ENCODE data around the gene FBRS. TPM values are rescaled to one million over a fixed set of nuclear protein-coding genes. Genes with fewer than 3 reads are reported as not detected.

The FBRS gene
- total and polyA plus RNA-seq, 2 of the 8 experiments (the other 6 are each of a cell fraction or from before 2014, with no cell fraction given), result 2.4 to 13.9 TPM

- DNase-seq (ENCODE audit: low read depth in 1 of 2, low spot score in 2 of 2), result peak; percentile 73 to 97
- Histone ChIP-seq H3K79me2 (ENCODE audit: control insufficient read depth in 1 of 2, insufficient read depth in 2 of 2, low read length in 2 of 2) (peaks cover 0 to 27% of the 10 kb centered on the region in 2 experiments; a peak in 3 of 4 replicates), H3K56ac (replicated peaks; ENCODE audit: insufficient read length, low read depth, low read length) (peak overlapping the region; percentile 100), H2BK12ac (ENCODE audit: low read depth, low read length) (peak overlapping the region; percentile 99), H2BK120ac (replicated peaks; ENCODE audit: low read depth, low read length) (peak overlapping the region; percentile 85), H2AK5ac (ENCODE audit: low read depth, low read length) (no peak overlapping the region), H4K20me1 (replicated peaks in 1 of 2; ENCODE audit: control insufficient read depth in 1 of 2, insufficient read depth in 2 of 2, low read length in 2 of 2) (peaks cover 7 to 18% of the 10 kb centered on the region in 2 experiments), H3K9ac (replicated peaks in 1 of 4; ENCODE audit: extremely low read depth in 1 of 4, low read depth in 3 of 4, low read length in 3 of 4) (peak overlapping the region; percentile 94 to 99 (median 98)), H3K4me1 (replicated peaks in 1 of 4; ENCODE audit: control insufficient read depth in 3 of 4, insufficient read depth in 4 of 4, low read length in 3 of 4) (peaks cover 0 to 4% (median 3%) of the 10 kb centered on the region in 4 experiments; a peak in 5 of 7 replicates), H3K4me3 (ENCODE audit: extremely low read depth in 1 of 4, insufficient read depth in 2 of 4, low read depth in 3 of 4, low read length in 4 of 4) (peak overlapping the region; percentile 72 to 97 (median 86)), H4K91ac (replicated peaks; ENCODE audit: insufficient read length, low read length) (peak overlapping the region; percentile 100), H2BK15ac (ENCODE audit: low read length) (peak overlapping the region; percentile 98; the same call in 1 of the 2 replicates), H3K79me1 (ENCODE audit: low read depth, low read length) (peaks cover 6% of the 10 kb centered on the region; the same call in 1 of the 2 replicates), H2BK5ac (ENCODE audit: low read depth, low read length) (peak overlapping the region; percentile 100), H3K4ac (replicated peaks; ENCODE audit: insufficient read length, low read depth, low read length) (peak overlapping the region; percentile 100), H3K27me3 (replicated peaks in 1 of 4; ENCODE audit: control insufficient read depth in 3 of 4, extremely low read depth in 1 of 4, insufficient read depth in 3 of 4, low read length in 3 of 4) (peaks cover 13 to 37% (median 26%) of the 10 kb centered on the region in 4 experiments), H3K36me3 (ENCODE audit: control insufficient read depth in 2 of 4, insufficient read depth in 4 of 4, low read length in 3 of 4) (peaks cover 9 to 18% (median 14%) of the 10 kb centered on the region in 4 experiments; a peak in 7 of 8 replicates), H3K14ac (ENCODE audit: insufficient read length) (peak overlapping the region; percentile 13), H4K5ac (ENCODE audit: insufficient read length, low read depth, low read length) (peak overlapping the region; percentile 99), H3K18ac (ENCODE audit: extremely low read depth, low read length) (peak overlapping the region; percentile 100), H3K27ac (ENCODE audit: low read depth, low read length) (peak overlapping the region; percentile 100), H4K8ac (ENCODE audit: extremely low read depth, insufficient read depth, low read length) (peak overlapping the region; percentile 100), H3K4me2 (ENCODE audit: insufficient read depth in 1 of 2, low read depth in 2 of 2, low read length in 2 of 2) (peak overlapping the region; percentile 76 to 77), H3K23me2 (ENCODE audit: low read depth, low read length) (peaks cover 5% of the 10 kb centered on the region), H3K23ac (ENCODE audit: insufficient read length) (no peak overlapping the region), H3K9me3 (ENCODE audit: insufficient read depth in 2 of 2, low read depth in 1 of 2, low read length in 1 of 2) (no peaks in the 10 kb centered on the region), H2AFZ (ENCODE audit: low read length) (no peak overlapping the region; the same call in 1 of the 2 replicates), H2BK20ac (ENCODE audit: low read length) (no peak overlapping the region)
- 3% methylated on average over 38 of the region's 76 CpGs; no CpG with 5 or more reads in 1 of the 2 experiments for WGBS, 2 experiments (ENCODE audit: extremely low coverage in 1 of 2, insufficient coverage in 1 of 2, insufficient read length in 1 of 2, insufficient replicate concordance in 2 of 2, low coverage in 1 of 2, low lambda C conversion rate in 2 of 2, missing lambda C conversion rate in 1 of 2)
- POLR2A ChIA-PET (ENCODE audit: partially characterized antibody), result interaction anchor here (0.7 to 4.7 kb wide), 13 partner anchors 12 to 113 kb away, joined by 3 to 26 read pairs (median 6); partner anchors contain the start of genes FBRS, PHKG2 and ZNF785
- FAIRE-seq, result no peak
- CTCF ChIA-PET (ENCODE audit: partially characterized antibody), result interaction anchor here (1.0 to 6.6 kb wide), 3 partner anchors 12 to 83 kb away, joined by 3 to 48 read pairs (median 4); partner anchors contain the start of gene PRR14
- no peak for TF ChIP-seq ATF3 (IDR thresholded peaks at IDR 0.05; ENCODE audit: insufficient read depth, low read depth, low read length)
- peak in 1 of 2 experiments; percentile 26; a peak in 2 of 4 replicates for TF ChIP-seq SIN3A (conservative IDR thresholded peaks at IDR 0.05 in 1 of 2, IDR thresholded peaks at IDR 0.05 in 1 of 2; ENCODE audit: low read depth in 1 of 2, low read length in 2 of 2)
- no peak for TF ChIP-seq KDM5A (IDR thresholded peaks at IDR 0.05; ENCODE audit: low read length)
- no peak for TF ChIP-seq EZH2 (IDR thresholded peaks at IDR 0.05; ENCODE audit: low read depth, low read length, severe bottlenecking)
- no peak for TF ChIP-seq SP1 (IDR thresholded peaks at IDR 0.05; ENCODE audit: low read depth, low read length)
- TF ChIP-seq CHD1 (IDR thresholded peaks at IDR 0.05; ENCODE audit: low read depth, low read length), result peak; percentile 58; the same call in 1 of the 2 replicates
- 0 out of 2 replicates have a peak, but pooled peaks have one; percentile 42 for TF ChIP-seq JUND (IDR thresholded peaks at IDR 0.05; ENCODE audit: low read length)
- TF ChIP-seq CTBP2 (IDR thresholded peaks at IDR 0.05; ENCODE audit: borderline replicate concordance, insufficient read depth, insufficient read length, low read length), result no peak
- TF ChIP-seq CEBPB (IDR thresholded peaks at IDR 0.05; ENCODE audit: low read depth, low read length), result no peak
- peak; percentile 69; the same call in 1 of the 2 replicates for TF ChIP-seq MAX (IDR thresholded peaks at IDR 0.05)
These were observed 40.0 kb downstream of the FBRS start for GRCh38 chr16:30698139-30698815.
